GM19238 (cell line): Measurements from ENCODE around the gene COASY.
"Not testable (repeated sequence)": the region's sequence is repeated elsewhere in the genome, so short reads cannot be mapped to it uniquely, and the experiment has no call there.

Source experiments
- DNase-seq: peaks from one replicate; pipeline ENCODE4 v3.0.0; 2011; ENCODE audit warnings: low spot score; ENCODE audit not compliant: insufficient read length

COASY gene

DNA sequence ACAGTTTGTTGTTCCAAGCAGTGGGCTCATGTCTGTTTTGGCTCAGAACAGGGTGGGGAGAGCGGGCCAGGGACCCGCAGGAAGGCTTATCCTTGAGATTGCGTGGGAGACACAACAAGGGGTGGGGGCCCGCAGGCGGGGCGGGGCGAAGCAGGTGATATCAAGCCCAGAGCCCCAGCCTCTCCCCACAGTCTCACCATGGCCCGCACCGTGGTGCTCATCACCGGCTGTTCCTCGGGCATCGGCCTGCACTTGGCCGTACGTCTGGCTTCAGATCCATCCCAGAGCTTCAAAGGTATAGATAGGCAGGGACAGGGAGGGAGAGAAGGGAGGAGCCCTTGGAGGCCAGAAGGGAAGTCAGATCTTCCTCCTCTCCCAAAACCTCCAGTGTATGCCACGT, 9.2 kb upstream of the COASY start, which contains the start of gene HSD17B1:
Gene HSD17B1, plus strand, starts transcription at position 188 of the 400 bp plus-strand sequence. Its CDS starts 11 bp downstream, at position 199.
- DNase-seq, result not testable (repeated sequence)

DNA sequence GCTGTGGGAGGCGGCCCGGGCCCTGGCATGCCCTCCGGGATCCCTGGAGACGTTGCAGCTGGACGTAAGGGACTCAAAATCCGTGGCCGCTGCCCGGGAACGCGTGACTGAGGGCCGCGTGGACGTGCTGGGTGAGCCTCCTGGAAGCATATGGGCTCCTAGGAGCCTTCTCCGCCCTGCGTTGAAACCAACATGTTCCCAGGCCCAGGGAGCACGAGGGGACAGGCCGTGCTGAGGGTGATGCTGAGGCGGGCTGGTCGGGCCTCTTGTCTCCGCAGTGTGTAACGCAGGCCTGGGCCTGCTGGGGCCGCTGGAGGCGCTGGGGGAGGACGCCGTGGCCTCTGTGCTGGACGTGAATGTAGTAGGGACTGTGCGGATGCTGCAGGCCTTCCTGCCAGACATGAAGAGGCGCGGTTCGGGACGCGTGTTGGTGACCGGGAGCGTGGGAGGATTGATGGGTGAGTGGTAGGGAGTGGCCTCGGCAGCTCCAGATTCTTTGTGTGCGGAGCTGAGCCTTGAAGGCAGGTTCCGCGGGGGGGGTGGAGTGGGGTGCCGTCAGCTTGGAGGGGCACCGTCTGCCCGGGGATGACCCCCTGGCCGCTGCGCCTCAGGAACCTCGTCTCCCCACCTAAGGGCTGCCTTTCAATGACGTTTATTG, 8.7 kb upstream of the COASY start:
- DNase-seq, result no peak

DNA sequence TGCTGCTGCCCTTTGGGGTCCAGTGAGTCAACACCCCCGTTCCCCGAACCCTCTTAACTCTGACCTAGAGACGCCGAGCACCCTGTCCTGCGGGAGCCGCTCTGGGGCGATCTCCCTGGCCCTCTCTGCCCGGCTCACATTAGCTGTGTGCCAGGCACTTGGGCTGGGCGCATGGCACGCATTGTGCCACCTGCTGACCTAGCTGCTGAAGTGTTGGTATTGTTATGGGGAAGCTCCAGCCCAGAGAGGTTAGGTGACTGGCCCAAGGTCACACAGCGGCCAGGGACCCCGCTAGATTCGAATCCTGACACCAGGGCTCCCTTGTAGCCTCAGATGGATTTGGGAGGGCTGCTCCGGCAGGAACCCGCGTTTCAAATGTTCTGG, 8.1 kb upstream of the COASY start:
- DNase-seq, result no peak

DNA sequence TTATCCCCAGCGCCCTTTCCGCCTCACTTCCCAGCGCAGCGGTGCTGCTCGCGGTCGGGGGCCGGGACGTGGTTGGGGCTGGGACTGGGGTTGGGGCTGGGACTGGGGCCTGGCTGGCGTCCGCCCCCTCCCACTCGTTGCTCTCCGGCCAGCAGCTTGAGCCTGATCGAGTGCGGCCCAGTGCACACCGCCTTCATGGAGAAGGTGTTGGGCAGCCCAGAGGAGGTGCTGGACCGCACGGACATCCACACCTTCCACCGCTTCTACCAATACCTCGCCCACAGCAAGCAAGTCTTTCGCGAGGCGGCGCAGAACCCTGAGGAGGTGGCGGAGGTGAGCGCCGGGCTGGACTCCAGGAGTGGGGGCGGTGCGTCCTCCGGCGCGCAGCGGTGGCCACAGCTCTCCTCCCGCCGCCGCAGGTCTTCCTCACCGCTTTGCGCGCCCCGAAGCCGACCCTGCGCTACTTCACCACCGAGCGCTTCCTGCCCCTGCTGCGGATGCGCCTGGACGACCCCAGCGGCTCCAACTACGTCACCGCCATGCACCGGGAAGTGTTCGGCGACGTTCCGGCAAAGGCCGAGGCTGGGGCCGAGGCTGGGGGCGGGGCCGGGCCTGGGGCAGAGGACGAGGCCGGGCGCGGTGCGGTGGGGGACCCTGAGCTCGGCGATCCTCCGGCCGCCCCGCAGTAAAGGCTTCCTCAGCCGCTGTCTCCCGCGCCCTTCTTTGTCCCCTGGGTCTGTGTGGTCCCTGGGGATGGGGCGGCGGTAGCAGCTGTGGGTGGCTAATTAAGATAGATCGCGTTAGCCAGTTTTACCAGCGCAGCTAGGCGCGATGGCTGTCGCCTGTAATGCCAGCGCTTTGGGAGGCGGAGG, 7.5 kb upstream of the COASY start:
- DNase-seq, result peak; percentile 93

DNA sequence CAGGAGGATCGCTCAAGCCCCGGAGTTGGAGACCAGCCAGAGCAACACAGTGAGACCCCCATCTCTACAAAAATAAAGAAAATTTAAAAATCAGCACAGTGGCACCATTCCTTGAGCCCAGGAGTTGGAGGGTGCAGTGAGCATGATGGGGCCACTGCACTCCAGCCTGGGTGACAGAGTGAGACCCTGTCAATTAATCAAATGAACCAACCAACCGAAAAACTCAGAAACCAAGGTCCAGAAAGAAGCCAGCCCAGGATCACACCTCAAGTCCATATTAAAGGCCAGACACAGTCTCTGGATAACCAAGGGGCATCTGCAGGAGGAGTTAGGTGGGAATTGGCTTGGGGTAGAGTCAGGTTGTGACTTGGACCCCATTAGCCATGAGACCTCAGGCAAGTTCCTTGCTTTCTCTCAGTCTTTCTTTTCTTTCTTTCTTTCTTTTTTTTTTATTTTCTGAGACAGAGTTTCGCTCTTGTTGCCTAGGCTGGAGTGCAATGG, 6.8 kb upstream of the COASY start:
- DNase-seq, result no peak

DNA sequence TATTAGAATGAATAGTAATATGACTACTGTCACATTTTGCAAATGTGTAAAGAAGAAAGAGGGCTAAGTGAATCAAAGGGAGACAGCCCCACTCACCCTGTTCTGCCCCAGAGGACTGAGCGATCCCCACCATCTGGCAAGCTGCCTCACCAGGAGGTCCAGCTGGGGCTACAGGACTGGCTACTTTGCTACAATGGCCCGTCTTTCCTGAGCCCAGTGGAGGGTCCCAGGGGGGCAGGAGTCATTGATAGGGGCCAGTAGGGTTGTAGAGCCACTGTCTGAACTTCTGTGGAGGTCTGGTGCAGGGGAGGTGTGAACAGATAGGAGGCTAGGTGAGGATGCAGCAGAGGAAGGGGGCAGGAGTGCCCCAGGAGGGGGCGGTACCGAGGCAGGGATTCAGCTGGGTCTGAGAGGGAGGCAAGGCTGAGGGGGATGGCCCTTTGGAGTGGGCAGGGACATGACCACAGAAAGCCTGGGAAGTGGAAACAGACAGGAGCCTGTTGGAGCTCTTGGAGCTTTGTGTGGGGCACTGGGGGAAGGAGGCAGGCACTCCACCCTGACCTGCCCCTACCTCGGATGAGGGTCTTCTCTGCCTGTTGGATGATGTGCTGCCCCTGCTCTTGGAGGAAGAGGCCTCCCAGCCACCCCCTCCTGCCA, 5.9 kb upstream of the COASY start:
- DNase-seq, result not testable (repeated sequence)

DNA sequence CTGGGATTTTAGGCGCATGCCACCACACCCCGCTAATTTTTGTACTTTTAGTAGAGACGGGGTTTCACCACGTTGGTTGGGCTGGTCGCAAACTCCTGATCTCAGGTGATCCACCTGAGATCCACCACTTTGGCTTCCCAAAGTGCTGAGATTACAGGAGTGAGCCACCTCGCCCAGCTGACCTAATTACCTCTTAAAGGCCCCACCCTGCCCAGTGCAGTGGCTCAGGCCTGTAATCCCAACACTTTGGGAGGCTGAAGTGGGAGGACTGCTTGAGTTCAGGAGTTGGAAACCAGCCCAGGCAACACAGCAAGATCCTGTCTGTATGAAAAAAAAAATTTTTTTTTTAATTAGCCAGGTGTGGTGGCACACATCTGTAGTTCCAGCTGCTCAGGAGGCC, 2.9 kb upstream of the COASY start:
- no peak for DNase-seq

DNA sequence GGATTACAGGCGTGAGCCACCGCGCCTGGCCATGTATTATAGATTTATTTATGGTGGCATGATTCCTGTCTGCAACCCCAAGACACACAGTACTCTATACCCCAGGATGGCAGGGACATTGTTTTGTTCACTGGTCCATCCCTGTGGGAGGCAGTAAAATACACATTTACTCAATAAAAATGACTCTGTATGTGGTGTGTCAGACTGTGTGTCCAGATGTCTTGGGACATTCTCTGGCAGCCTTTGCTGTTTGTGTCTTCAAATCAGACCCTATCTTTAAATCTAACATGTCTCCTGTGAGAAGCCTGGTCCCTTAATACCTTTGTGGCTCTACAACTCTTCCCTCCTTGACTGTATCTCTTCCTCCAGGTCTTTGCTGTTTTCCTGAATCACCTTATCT, 1.7 kb upstream of the COASY start:
- no peak for DNase-seq

DNA sequence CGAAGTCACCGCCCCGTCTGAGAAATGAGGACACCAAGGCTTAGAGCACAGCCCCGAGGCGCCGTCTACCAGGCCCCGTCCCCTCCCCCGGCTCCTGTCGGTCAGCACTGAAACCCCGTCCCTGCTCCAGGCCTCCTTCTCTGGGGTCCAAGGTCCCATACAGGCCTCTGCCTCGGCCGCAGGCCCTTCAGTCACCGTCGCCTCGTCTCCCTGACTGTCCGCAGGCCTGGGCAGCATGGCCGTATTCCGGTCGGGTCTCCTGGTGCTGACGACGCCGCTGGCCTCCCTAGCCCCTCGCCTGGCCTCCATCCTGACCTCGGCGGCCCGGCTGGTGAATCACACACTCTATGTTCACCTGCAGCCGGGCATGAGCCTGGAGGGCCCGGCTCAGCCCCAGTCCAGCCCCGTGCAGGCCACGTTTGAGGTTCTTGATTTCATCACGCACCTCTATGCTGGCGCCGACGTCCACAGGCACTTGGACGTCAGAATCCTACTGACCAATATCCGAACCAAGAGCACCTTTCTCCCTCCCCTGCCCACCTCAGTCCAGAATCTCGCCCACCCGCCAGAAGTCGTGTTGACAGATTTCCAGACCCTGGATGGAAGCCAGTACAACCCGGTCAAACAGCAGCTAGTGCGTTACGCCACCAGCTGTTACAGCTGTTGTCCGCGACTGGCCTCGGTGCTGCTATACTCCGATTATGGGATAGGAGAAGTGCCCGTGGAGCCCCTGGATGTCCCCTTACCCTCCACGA, 617 bp downstream of the COASY start:
- peak; percentile 36 for DNase-seq

DNA sequence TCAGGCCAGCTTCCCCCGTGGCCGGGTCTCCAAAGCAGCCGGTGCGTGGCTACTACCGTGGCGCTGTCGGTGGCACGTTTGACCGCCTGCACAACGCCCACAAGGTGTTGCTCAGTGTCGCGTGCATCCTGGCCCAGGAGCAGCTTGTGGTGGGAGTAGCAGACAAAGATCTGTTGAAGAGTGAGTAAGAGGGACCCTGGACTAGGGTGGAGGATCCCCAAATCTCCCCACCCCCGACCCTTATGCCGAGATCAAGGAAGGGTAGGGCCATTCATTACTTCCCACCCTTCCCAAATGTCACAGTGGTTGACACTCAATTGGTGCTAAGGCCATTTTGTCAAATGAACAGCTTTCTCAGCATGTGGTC, 1.2 kb downstream of the COASY start:
- DNase-seq, result no peak

DNA sequence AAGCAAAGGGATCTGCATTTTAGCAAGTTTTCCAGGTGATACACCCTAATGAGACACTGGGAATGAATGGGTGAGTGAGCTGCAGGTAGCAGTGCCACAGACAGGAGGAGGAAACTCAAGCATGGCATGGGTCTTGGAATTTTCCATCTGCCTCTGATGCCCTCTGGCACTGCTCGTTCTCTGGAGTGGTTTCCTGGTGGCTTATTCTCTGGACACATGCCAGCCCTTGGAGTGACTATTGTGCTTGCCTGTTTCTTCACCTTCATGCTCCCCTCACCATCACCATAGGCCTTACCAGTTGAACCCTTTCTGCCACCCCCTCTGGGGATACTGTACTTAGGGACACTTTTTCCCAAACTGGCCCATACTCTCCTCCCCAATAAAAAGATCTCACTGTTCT, 1.6 kb downstream of the COASY start:
- DNase-seq, result no peak

DNA sequence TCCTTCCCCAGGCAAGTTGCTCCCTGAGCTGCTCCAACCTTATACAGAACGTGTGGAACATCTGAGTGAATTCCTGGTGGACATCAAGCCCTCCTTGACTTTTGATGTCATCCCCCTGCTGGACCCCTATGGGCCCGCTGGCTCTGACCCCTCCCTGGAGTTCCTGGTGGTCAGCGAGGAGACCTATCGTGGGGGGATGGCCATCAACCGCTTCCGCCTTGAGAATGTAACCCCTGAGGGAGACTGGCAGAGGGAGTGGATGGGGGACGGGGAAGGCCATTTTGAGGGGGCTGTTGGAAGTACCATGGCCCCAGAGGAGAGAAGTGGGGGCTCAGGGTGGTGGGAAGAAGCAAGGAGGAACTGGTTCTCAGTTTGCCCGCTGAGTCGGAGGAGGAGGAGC, 2.0 kb downstream of the COASY start:
- no peak for DNase-seq

DNA sequence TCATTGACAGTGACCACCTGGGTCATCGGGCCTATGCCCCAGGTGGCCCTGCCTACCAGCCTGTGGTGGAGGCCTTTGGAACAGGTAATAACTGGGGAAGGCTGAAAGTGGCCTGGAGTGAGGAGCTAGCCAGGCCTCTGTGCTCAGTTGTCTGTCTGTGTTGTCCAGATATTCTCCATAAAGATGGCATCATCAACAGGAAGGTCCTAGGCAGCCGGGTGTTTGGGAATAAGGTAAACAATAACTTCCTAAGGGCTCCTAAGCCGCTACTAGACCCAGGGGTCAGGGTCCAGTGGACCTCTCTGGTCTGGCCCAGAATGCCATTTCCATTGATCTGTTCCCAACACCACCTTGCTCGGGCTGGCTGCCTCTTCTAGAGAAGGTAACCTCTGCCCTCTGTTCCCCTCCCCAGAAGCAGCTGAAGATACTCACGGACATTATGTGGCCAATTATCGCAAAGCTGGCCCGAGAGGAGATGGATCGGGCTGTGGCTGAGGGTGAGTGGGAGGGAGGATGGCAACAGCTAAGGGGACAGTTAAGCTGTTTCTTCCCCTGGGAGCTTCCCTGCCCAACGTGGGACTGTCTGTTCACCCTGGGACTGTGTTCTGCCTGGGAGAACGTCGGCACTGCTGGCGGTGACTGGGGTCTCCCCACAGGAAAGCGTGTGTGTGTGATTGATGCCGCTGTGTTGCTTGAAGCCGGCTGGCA, 3.0 kb downstream of the COASY start:
- DNase-seq, result no peak

DNA sequence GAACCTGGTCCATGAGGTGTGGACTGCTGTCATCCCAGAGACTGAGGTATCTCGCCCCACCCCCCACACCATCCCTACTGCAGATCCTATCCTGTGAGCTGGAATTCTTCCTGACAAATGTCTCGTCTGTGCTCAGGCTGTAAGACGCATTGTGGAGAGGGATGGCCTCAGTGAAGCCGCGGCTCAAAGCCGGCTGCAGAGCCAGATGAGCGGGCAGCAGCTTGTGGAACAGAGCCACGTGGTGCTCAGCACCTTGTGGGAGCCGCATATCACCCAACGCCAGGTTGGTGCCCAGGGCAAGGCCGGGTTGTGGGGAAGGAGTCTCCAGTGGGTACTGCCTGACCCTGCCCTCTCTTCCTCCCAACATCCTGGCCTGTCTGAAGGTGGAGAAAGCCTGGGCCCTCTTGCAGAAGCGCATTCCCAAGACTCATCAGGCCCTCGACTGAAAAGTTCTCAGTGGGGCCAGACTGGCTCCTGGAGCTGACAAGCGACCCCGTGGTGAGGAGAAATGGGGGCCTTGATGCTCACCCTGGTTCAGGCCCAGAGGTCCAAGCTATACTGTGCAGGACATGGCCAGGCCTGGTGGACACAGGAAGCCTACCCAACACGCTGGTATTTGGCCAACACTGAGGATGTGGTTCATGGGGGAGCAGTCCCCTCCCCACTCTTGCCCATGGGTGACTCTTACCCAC, 3.7 kb downstream of the COASY start:
- no peak for DNase-seq

DNA sequence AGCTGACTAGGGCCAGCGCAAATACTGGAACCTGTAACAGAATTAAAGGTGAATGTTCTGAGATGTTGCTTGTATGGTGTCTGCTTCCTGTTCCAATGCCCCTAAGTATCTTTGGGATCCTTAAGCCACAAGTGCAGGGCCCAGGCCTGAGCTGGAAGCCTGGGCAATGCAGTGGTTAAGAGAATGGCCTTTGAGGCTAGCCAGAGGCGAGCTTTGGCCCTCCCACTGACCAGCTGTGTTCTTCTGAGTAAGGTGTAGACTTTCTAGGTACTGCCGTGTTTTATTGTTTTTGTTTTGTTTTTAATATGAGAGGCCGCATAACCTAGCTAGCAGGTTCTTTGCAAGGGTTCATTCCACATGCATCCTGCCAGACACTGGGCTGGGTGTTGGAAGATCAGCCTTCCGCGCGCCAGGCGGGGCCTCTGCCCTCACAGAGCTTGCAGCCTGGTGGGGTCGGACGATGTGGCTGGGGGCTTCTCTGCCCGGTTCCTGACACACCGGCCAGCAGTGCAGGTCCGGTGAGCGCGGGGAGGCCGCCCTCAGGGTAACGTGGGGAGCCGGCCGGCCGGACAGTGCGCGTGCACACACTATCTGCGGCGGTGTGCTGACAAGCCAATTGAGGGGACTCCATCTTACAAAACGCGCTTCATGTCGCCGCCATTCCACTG, 4.4 kb downstream of the COASY start:
- DNase-seq, result no peak

DNA sequence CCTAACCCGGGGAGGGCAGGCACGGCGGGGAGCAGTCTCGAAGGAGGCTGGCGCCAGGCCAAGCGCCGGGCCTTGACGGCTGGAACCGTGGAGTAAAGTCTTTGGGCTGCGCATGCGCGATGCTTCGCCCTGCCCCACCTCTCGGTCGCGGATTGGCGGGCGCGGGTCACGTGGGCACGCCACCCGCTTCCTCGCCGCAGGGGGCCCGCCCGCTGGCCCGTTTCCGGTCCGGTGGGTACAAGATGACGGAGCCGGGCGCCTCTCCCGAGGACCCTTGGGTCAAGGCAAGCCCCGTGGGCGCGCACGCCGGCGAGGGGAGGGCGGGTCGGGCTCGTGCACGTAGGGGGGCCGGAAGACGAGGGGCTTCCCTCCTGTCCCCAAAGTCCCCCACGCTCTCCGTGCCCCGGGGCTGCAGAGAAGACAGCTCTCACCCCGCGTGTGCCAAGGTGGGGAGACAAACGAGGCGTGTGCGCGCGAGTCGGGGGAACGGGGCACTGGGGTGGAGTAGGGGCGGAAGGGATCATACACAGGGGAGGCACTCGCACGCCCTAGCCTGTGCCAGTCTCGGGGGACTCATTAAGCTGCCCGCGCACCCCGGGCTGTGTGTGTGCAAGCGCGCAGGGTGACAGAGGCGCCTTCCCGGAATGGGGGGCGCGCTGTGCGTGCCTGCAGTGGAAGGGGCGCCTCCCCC, 5.1 kb downstream of the COASY start, which contains the start of gene MLX:
Gene MLX, plus strand, starts transcription at position 218 of the 691 bp plus-strand sequence. Its CDS starts 25 bp downstream, at position 243.
- peak; percentile 99 for DNase-seq

DNA sequence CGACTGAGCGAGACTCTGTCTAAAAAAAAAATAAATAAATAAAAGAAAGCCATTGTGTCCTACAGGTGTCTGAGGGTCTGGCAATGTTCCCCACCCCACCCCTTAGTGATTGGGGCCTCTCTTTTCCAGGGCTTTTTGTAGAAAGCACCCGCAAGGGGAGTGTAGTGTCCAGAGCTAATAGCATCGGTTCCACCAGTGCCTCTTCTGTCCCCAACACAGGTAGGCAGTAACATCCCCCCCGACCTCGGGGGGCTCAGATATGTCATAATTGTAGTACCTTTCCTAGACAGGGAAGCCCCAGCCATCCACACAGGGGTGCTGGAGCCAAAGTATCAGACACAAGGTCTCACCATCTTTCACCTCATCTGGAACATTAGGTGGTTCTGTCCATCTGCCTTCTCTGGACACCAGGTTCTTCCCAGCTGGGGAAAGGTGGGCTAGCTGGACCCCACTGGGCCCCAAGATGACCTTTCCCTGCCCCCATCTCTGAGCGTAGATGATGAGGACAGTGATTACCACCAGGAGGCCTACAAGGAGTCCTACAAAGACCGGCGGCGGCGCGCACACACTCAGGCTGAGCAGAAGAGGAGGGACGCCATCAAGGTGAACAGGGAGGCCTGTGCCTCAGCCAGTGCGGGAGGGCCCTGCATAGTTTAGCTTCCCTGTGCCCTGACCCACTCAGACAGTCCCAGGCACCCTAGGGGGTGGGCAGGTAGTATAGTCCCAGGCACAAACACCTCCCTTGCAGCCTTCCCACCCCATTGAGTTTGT, 6.6 kb downstream of the COASY start:
- DNase-seq, result no peak
